Cardiac fibroblast (primary cell): Measurements from ENCODE around the gene XPC.

Source experiments
- DNase-seq, 2 donors: peaks; one replicate each; pipeline versions ENCODE4 v3.0.0 to v3.0.0-alpha.2; 2010; ENCODE audit warnings: low read depth in 2 of 2
- H3K4me3 ChIP-seq, 2 donors: replicated peaks in 1 of 2; 1 replicate in 1 of 2; 2 replicates in 1 of 2; pipeline ENCODE4 v1.5.1; 2011; ENCODE audit warnings: low read depth in 2 of 2, low read length in 2 of 2, mild to moderate bottlenecking in 2 of 2, moderate library complexity in 1 of 2
- TF ChIP-seq, protein P1 (sequence below): IDR thresholded peaks from one replicate; pipeline ENCODE4 v1.5.1; 2011; ENCODE audit warnings: low read depth, mild to moderate bottlenecking, low read length, inconsistent platforms

The XPC gene

DNA sequence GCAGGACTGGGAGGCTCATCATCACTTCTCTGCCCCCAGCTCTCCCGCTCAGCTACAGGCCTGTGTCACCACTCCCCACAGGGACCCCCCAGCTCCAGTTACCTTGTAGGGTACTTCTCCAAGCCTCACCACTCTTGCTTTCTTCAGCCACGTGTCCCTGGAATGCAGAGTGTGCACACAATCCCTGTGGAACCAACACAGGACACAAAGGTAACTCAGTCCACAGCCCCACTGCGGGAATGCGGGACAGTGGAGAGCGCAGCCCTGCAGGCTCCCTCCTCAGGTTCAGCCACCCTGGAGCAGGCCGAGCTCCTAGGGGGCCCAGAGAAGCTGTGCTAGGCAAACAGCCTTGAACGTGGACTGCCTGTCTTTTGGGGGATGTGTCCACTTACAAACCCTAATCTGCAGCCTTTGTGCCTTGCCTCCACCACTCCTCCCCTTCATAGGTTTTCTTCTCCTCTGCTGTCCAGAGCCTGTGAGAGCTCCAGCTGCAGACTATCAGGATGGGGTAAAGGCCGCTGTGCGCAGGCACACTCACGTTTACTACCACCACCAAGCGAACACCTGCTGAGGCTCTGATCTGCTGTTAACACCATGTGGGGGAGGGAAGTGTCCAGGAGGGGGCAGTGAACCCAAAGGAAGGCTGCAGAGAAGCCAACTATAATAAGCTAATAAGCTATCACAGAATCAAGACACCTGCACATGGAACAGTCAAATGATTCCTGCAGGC lies 26.0 kb downstream of the XPC start:
- no peak for DNase-seq

DNA sequence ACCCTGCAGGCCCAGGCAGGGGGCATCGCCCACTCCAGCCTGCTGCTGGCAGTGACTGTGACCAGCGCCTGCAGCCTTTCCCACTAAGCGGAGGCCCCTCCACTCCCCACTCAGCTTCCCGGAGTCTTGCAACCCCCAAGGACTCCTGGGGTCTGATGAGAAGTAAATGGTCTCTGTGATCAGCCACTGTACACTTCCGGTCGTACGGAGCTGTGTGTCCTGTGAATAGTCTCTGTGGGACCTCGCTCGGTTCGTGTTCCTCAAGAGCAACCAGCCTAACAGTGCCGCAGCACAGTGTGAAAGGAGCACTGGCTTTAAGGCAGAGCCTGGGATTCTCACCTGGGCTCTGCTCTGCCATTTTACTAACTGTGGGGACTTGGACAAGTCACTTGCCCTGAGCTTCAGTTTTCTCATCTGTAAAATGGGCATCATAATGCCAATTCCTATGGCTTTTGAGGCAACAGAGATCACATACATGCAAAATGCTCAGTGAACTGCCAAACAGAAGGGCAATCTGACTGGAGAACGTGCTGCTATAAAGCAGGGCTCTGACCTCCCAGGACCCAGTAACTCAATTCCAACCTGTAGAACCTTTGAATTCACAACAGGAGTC lies 26.8 kb downstream of the XPC start:
- TF ChIP-seq, protein P1, sequence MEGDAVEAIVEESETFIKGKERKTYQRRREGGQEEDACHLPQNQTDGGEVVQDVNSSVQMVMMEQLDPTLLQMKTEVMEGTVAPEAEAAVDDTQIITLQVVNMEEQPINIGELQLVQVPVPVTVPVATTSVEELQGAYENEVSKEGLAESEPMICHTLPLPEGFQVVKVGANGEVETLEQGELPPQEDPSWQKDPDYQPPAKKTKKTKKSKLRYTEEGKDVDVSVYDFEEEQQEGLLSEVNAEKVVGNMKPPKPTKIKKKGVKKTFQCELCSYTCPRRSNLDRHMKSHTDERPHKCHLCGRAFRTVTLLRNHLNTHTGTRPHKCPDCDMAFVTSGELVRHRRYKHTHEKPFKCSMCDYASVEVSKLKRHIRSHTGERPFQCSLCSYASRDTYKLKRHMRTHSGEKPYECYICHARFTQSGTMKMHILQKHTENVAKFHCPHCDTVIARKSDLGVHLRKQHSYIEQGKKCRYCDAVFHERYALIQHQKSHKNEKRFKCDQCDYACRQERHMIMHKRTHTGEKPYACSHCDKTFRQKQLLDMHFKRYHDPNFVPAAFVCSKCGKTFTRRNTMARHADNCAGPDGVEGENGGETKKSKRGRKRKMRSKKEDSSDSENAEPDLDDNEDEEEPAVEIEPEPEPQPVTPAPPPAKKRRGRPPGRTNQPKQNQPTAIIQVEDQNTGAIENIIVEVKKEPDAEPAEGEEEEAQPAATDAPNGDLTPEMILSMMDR: no peak
- H3K4me3 ChIP-seq: no peak overlapping the region
- no peak for DNase-seq

More for the DNA sequence above, 26.0 kb downstream of the XPC start:
- no peak overlapping the region for H3K4me3 ChIP-seq
- TF ChIP-seq, protein P1: peak; percentile 13

DNA sequence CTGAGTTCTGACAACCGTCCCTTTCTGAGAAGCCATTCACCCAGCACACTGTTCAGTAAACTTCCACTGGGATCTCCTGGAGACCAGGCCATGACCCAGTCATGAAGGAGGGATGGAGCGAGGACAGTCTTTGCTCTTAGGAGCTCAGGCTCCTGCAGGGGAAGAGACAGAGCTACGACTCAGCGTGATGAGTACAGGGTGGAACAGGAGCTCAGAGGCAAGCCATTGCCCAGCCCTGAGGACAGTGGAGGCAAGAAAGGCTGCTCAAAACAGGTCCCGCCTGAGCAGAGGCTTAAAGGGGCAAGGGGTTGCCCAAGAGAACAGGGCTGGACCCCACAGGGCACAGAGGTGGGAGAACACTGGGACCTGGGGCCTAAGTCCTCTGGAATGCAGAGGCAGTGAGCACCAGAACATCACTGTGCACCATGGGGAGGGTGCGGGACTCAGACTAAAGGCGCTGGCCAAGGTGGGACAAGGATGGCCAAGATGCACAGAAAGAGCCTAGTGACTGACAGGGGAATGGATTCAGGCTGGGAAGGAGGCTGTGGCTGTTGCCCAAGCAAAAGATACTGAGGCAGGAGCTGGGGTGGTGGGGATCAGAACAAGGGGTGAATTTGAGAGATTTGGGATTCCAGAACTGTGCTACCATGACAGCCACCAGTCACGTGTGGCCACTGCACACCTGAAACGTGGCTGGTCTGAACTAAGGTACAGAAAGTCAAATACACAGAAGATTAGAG lies 27.7 kb downstream of the XPC start:
- H3K4me3 ChIP-seq: no peak overlapping the region
- no peak for DNase-seq
- TF ChIP-seq, protein P1: no peak

DNA sequence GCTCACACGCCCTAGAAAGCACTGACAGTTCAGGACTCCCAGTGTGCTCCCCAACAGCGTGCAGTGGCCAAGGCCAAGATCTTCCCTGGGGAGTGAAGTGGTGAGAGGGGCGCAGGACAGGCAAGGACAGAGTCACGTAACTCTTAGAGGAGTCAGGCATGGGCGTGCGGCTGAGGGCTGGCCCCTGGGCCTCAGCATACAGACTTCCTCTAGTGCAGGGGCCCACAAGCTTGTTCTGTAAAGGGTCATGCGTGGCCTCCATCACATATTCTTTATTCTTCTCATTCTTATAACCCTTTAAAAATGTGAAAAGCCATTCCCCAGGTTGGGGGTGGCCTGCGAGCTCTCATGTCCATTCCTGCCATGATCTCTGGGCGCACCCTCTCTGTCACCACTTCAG lies 28.3 kb downstream of the XPC start:
- no peak overlapping the region for H3K4me3 ChIP-seq
- no peak for DNase-seq
- TF ChIP-seq, protein P1: no peak

DNA sequence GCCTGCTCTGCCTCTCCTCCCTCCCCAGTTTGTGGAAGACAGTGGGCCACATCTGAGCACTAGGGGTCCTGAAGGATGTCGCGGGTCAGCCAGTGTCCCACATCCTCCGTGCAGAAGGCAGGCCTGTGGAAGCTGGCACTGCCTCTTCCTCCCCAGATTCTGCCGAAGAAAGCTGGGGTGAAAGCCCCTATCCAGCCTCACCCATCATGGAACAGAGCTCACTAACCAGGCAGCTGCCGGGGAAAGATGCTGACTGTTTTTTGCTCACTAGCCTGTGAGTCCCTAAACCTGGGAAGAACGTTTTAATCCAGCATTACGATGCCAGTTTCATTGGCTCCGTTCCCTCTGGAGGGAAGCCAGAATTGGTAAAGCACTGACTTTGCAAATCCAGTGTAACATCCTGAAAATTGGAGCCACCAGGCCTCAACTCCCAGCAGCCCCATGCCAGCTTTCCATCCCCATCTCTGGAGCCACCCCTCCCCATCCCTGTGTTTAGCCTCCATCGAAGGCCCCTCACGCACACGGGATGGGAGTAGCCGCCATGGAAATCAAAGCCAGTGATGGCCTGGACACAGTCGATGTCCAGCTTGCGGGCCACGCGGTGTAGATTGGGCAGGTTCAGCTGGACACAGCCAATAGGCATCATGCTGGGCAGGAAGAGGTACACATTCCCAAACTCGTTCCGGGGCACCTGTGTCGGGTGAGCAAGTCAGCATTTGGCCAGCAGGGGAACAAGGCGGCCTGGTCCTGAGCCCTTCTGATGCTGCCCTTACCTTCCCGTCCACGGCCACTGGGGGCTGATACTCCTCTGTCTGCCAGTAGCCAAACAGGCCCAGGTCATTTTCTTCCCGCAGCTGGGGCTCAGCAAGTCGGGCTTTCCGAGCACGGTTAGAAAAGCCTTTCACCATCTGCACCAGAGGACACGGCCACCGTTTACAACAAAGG lies 30.1 kb downstream of the XPC start:
- TF ChIP-seq, protein P1: peak; percentile 2
- no peak for DNase-seq
- H3K4me3 ChIP-seq: no peak overlapping the region

DNA sequence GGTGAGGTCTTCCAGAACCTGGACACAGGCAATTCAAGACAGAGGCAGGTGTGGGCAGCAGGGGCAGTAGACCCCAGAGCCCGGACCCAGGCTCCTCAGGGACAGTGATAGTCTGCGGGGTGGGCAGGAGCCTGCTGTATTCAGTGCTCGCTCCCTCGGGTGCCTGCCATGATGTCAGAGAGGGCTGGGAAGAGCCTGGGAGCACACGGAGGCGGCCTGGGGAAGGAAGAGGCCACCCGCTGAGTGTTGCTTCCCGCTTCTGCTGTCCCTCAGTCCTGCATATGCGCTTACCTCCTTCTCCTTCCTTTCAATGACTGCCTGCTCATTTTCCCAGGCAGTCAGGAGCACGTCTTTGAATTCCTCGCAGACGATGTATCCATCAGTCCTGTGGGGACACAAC lies 30.8 kb downstream of the XPC start:
- TF ChIP-seq, protein P1: no peak
- no peak for DNase-seq
- H3K4me3 ChIP-seq: no peak overlapping the region
